ENCODE data around the gene MPP3. TPM values are rescaled to one million over a fixed set of nuclear protein-coding genes. Genes with fewer than 3 reads are reported as not detected.

Gene MPP3
- total RNA-seq, 1 donor from 2014 or later: 6.1 TPM

DNA sequence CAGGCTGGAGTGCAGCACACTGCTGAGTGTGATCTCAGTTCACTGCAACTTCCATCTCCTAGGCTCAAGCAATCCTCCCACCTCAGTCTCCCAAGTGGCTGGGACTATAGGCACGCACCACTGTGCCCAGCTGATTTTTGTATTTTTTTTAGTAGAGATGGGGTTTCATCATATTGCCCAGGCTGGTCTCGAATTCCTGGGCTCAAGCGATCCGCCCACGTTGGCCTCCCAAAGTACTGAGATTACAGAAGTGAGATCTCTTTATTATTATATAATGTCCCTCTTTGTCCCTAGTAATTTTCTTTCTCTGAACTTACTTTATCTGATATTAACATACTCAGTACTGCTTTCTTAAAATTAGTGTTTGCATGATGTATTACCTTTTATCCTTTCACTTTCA lies 44.4 kb downstream of the MPP3 start:
- H3K79me2 ChIP-seq (ENCODE audit: low read depth): no peaks in the 10 kb centered on the region
- TF ChIP-seq, protein P1, sequence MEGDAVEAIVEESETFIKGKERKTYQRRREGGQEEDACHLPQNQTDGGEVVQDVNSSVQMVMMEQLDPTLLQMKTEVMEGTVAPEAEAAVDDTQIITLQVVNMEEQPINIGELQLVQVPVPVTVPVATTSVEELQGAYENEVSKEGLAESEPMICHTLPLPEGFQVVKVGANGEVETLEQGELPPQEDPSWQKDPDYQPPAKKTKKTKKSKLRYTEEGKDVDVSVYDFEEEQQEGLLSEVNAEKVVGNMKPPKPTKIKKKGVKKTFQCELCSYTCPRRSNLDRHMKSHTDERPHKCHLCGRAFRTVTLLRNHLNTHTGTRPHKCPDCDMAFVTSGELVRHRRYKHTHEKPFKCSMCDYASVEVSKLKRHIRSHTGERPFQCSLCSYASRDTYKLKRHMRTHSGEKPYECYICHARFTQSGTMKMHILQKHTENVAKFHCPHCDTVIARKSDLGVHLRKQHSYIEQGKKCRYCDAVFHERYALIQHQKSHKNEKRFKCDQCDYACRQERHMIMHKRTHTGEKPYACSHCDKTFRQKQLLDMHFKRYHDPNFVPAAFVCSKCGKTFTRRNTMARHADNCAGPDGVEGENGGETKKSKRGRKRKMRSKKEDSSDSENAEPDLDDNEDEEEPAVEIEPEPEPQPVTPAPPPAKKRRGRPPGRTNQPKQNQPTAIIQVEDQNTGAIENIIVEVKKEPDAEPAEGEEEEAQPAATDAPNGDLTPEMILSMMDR (IDR thresholded peaks at IDR 0.05): no peak
- no peak overlapping the region for H3K27ac Mint-ChIP-seq
- no peak for DNase-seq (ENCODE audit: low spot score)
- peaks cover 10% of the 10 kb centered on the region for H3K9me3 Mint-ChIP-seq
- H3K4me3 ChIP-seq: no peak overlapping the region
- H3K36me3 ChIP-seq: no peaks in the 10 kb centered on the region
- no peaks in the 10 kb centered on the region for H3K4me1 ChIP-seq
- no peaks in the 10 kb centered on the region for H4K20me1 ChIP-seq (ENCODE audit: low read depth)
- no peak overlapping the region for H3K4me3 Mint-ChIP-seq
- H2AFZ ChIP-seq (replicated peaks): no peak overlapping the region
- peaks cover 6% of the 10 kb centered on the region for H3K4me1 Mint-ChIP-seq
- H3K27me3 Mint-ChIP-seq (ENCODE audit: insufficient read depth, low read depth): peaks cover 9% of the 10 kb centered on the region
- no peaks in the 10 kb centered on the region for H3K9me3 ChIP-seq (ENCODE audit: low read depth)
- H3K4me2 ChIP-seq: no peak overlapping the region
- no peaks in the 10 kb centered on the region for H3K27me3 ChIP-seq
- no peak overlapping the region for H3K27ac ChIP-seq
- no peaks in the 10 kb centered on the region for H3K36me3 Mint-ChIP-seq
- H3F3A ChIP-seq (ENCODE audit: low read depth): no peaks in the 10 kb centered on the region
- H3K9ac ChIP-seq: no peak overlapping the region

DNA sequence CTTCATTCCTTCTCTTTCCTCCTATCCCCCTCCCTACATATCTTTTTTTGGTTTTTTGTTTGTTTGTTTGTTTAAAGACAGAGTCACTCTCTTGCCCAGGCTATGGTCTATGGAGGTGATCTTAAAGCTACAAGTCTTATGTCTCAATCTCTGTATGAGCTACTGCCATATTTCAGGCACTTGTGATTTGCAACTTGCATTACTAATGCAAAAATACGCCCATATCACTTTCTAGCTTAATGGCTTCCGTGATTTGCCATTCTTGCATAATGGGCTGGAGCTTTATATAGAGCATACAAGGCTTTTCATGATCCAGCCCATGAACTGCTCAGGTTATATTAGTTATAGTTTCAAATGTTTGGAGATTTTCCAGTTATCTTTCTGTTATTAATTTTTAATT lies 45.2 kb downstream of the MPP3 start:
- no peak overlapping the region for H3K9ac ChIP-seq
- H3K36me3 ChIP-seq: no peaks in the 10 kb centered on the region
- H2AFZ ChIP-seq (replicated peaks): no peak overlapping the region
- H3K4me1 Mint-ChIP-seq: peaks cover 6% of the 10 kb centered on the region
- no peak overlapping the region for H3K4me3 ChIP-seq
- H3K9me3 Mint-ChIP-seq: peaks cover 8% of the 10 kb centered on the region
- no peak overlapping the region for H3K27ac Mint-ChIP-seq
- no peaks in the 10 kb centered on the region for H3K79me2 ChIP-seq (ENCODE audit: low read depth)
- no peaks in the 10 kb centered on the region for H3K9me3 ChIP-seq (ENCODE audit: low read depth)
- H3K4me2 ChIP-seq: no peak overlapping the region
- no peak overlapping the region for H3K4me3 Mint-ChIP-seq
- H3K4me1 ChIP-seq: no peaks in the 10 kb centered on the region
- no peaks in the 10 kb centered on the region for H3K36me3 Mint-ChIP-seq
- no peaks in the 10 kb centered on the region for H4K20me1 ChIP-seq (ENCODE audit: low read depth)
- no peaks in the 10 kb centered on the region for H3F3A ChIP-seq (ENCODE audit: low read depth)
- H3K27me3 Mint-ChIP-seq (ENCODE audit: insufficient read depth, low read depth): peaks cover 5% of the 10 kb centered on the region
- TF ChIP-seq EZH2phosphoT487 (IDR thresholded peaks at IDR 0.05): no peak
- TF ChIP-seq, protein P1 (IDR thresholded peaks at IDR 0.05): no peak
- TF ChIP-seq EZH2 (IDR thresholded peaks at IDR 0.05): no peak
- DNase-seq (ENCODE audit: low spot score): no peak
- H3K27me3 ChIP-seq: no peaks in the 10 kb centered on the region
- H3K27ac ChIP-seq: no peak overlapping the region

DNA sequence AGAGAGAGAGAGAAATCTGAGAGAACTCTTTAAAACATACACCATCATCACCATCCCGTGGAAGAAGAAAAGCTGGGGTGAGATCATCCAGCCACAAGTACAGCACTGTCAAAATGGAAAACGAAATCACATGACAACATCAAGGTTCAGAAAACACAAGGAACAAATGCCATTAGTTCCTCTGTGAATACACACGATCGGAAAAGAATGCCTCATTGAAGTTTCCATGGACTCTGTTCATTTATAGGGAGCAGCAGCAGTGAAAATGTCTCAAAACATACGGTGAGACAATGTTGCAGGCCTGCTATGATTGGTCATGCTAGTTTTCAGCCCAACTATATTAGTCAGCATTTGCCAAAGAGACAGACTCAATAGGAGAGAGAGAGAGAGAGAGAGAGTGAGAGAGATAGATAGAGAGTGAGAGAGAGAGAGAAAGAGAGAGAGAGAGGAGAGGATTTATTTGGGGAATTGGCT lies 48.3 kb downstream of the MPP3 start:
- Histone ChIP-seq H3K9me3 (ENCODE audit: low read depth) (no peaks in the 10 kb centered on the region), H4K20me1 (ENCODE audit: low read depth) (no peaks in the 10 kb centered on the region), H3K4me3 (no peak overlapping the region), H2AFZ (replicated peaks) (no peak overlapping the region), H3K9ac (no peak overlapping the region), H3K79me2 (ENCODE audit: low read depth) (no peaks in the 10 kb centered on the region), H3K4me1 (peaks cover under 1% of the 10 kb centered on the region), H3K36me3 (no peaks in the 10 kb centered on the region), H3K27me3 (peaks cover 29% of the 10 kb centered on the region), H3K4me2 (no peak overlapping the region), H3F3A (ENCODE audit: low read depth) (peaks cover 3% of the 10 kb centered on the region), H3K27ac (no peak overlapping the region)
- H3K4me1 Mint-ChIP-seq: no peaks in the 10 kb centered on the region
- no peak overlapping the region for H3K4me3 Mint-ChIP-seq
- H3K27me3 Mint-ChIP-seq (ENCODE audit: insufficient read depth, low read depth): peaks cover 5% of the 10 kb centered on the region
- H3K36me3 Mint-ChIP-seq: no peaks in the 10 kb centered on the region
- no peak overlapping the region for H3K27ac Mint-ChIP-seq
- no peaks in the 10 kb centered on the region for H3K9me3 Mint-ChIP-seq
- DNase-seq (ENCODE audit: low spot score): no peak
- TF ChIP-seq, protein P1 (IDR thresholded peaks at IDR 0.05): no peak
- TF ChIP-seq EZH2phosphoT487 (IDR thresholded peaks at IDR 0.05) (no peak), EZH2 (IDR thresholded peaks at IDR 0.05) (no peak)

All from neural progenitor cell (in vitro differentiated cells).